H9 (cell line): ENCODE measurements around the gene NTRK2. TPM values are rescaled to one million over a fixed set of nuclear protein-coding genes. Genes with fewer than 3 reads are reported as not detected.

Experiments
- DNase-seq: peaks from one replicate; pipeline ENCODE4 v3.0.0-alpha.2; 2017
- H2AFZ ChIP-seq: one replicate; pipeline ENCODE4 v1.6.1; 2013; ENCODE audit warnings: mild to moderate bottlenecking, low read length, control low read depth, moderate library complexity
- H2AK5ac ChIP-seq: 2 replicates; pipeline ENCODE4 v1.6.1; 2013; ENCODE audit warnings: low read length, control low read depth, mixed read lengths; ENCODE audit not compliant: insufficient read length
- H2BK120ac ChIP-seq: one replicate; pipeline ENCODE4 v1.6.1; 2013; ENCODE audit warnings: low read depth, mild to moderate bottlenecking, low read length, control low read depth, inconsistent platforms; ENCODE audit not compliant: poor library complexity, severe bottlenecking
- H2BK12ac ChIP-seq: 2 replicates; pipeline ENCODE4 v1.6.1; 2013; ENCODE audit warnings: low read length, control low read depth, mixed read lengths, low read depth; ENCODE audit not compliant: insufficient read length
- H2BK15ac ChIP-seq: 2 replicates; pipeline ENCODE4 v1.6.1; 2013; ENCODE audit warnings: low read depth, low read length, control low read depth
- H2BK20ac ChIP-seq: one replicate; pipeline ENCODE4 v1.6.1; 2013; ENCODE audit warnings: low read depth, mild to moderate bottlenecking, low read length, control low read depth, inconsistent platforms; ENCODE audit not compliant: poor library complexity, severe bottlenecking
- H2BK5ac ChIP-seq: 2 replicates; pipeline ENCODE4 v1.6.1; 2013; ENCODE audit warnings: low read length, control low read depth, mixed read lengths; ENCODE audit not compliant: insufficient read length
- H3K14ac ChIP-seq: 2 replicates; pipeline ENCODE4 v1.6.1; 2013; ENCODE audit warnings: low read length, control low read depth; ENCODE audit not compliant: insufficient read depth
- H3K18ac ChIP-seq: 2 replicates; pipeline ENCODE4 v1.6.1; 2013; ENCODE audit warnings: low read depth, mild to moderate bottlenecking, mixed read lengths, low read length, control low read depth; ENCODE audit not compliant: insufficient read length
- H3K23ac ChIP-seq: 2 replicates; pipeline ENCODE4 v1.6.1; 2013; ENCODE audit warnings: low read length, control low read depth, mixed read lengths, low read depth; ENCODE audit not compliant: insufficient read length
- H3K23me2 ChIP-seq: 2 replicates; pipeline ENCODE4 v1.6.1; 2013; ENCODE audit warnings: low read depth, mild to moderate bottlenecking, mixed read lengths, low read length, control low read depth; ENCODE audit not compliant: insufficient read length, poor library complexity, severe bottlenecking
- H3K27ac ChIP-seq: 2 replicates; pipeline ENCODE4 v1.5.1; 2013; ENCODE audit warnings: low read length, control low read depth, mixed read lengths, low read depth; ENCODE audit not compliant: insufficient read length
- H3K27me3 ChIP-seq: 2 replicates; pipeline ENCODE4 v1.6.1; 2013; ENCODE audit warnings: low read length, control low read depth, inconsistent platforms; ENCODE audit not compliant: insufficient read depth
- H3K4ac ChIP-seq: 2 replicates; pipeline ENCODE4 v1.6.1; 2013; ENCODE audit warnings: low read depth, mild to moderate bottlenecking, control low read depth, inconsistent platforms, low read length, moderate library complexity
- H3K4me1 ChIP-seq: 2 replicates; pipeline ENCODE4 v1.6.1; 2013; ENCODE audit warnings: low read length, control low read depth, inconsistent platforms; ENCODE audit not compliant: insufficient read depth
- H3K4me2 ChIP-seq: 2 replicates; pipeline ENCODE4 v1.6.1; 2013; ENCODE audit warnings: low read length, control low read depth, mixed read lengths; ENCODE audit not compliant: insufficient read length, insufficient read depth
- H3K56ac ChIP-seq: 2 replicates; pipeline ENCODE4 v1.6.1; 2013; ENCODE audit warnings: low read depth, mild to moderate bottlenecking, mixed read lengths, low read length, control low read depth; ENCODE audit not compliant: insufficient read length
- H3K79me1 ChIP-seq: 2 replicates; pipeline ENCODE4 v1.6.1; 2013; ENCODE audit warnings: low read depth, mild to moderate bottlenecking, moderate library complexity, low read length, control low read depth, inconsistent platforms; ENCODE audit not compliant: insufficient read depth, poor library complexity, severe bottlenecking
- H3K79me2 ChIP-seq: 2 replicates; pipeline ENCODE4 v1.6.1; 2013; ENCODE audit warnings: low read length, control low read depth, inconsistent platforms; ENCODE audit not compliant: insufficient read depth
- H3K9ac ChIP-seq: 2 replicates; pipeline ENCODE4 v1.6.1; 2013; ENCODE audit warnings: low read length, control low read depth, mixed read lengths; ENCODE audit not compliant: insufficient read length; ENCODE audit errors: extremely low read depth
- H3K9me3 ChIP-seq: one replicate; pipeline ENCODE4 v1.6.1; 2013; ENCODE audit warnings: low read depth, low read length, inconsistent platforms; ENCODE audit not compliant: control insufficient read depth
- H3T11ph ChIP-seq: one replicate; pipeline ENCODE4 v1.6.1; 2013; ENCODE audit warnings: mild to moderate bottlenecking, low read length, control low read depth, inconsistent platforms
- H4K20me1 ChIP-seq: one replicate; pipeline ENCODE4 v1.6.1; 2013; ENCODE audit not compliant: control insufficient read depth, insufficient read length, insufficient read depth
- H4K5ac ChIP-seq: 2 replicates; pipeline ENCODE4 v1.6.1; 2013; ENCODE audit warnings: low read depth, mild to moderate bottlenecking, mixed read lengths, low read length, control low read depth; ENCODE audit not compliant: insufficient read length
- H4K8ac ChIP-seq: replicated peaks from 2 replicates; pipeline ENCODE4 v1.6.1; 2013; ENCODE audit warnings: low read length, control low read depth, mixed read lengths, low read depth; ENCODE audit not compliant: insufficient read length
- H4K91ac ChIP-seq: 2 replicates; pipeline ENCODE4 v1.6.1; 2013; ENCODE audit warnings: low read depth, mild to moderate bottlenecking, moderate library complexity, mixed read lengths, low read length, control low read depth; ENCODE audit not compliant: insufficient read length
- H3K27ac Mint-ChIP-seq, 3 experiments: 2 replicates in 2 of 3; 3 replicates in 1 of 3; pipeline ENCODE4 v1.8.0; 2020 to 2021; ENCODE audit warnings: mixed read lengths in 3 of 3, mild to moderate bottlenecking in 1 of 3, moderate library complexity in 1 of 3
- H3K27me3 Mint-ChIP-seq: 2 replicates; pipeline ENCODE4 v1.8.0; 2021; ENCODE audit warnings: low read depth, mild to moderate bottlenecking, moderate library complexity, mixed read lengths
- H3K36me3 Mint-ChIP-seq, 3 experiments: 2 replicates in 2 of 3; 3 replicates in 1 of 3; pipeline ENCODE4 v1.8.0; 2020 to 2021; ENCODE audit warnings: low read depth in 3 of 3, mixed read lengths in 3 of 3; ENCODE audit not compliant: insufficient read depth in 1 of 3
- H3K4me1 Mint-ChIP-seq, 2 experiments: 2 replicates each; pipeline ENCODE4 v1.8.0; 2020; ENCODE audit warnings: mixed read lengths in 2 of 2
- H3K4me3 Mint-ChIP-seq, 2 experiments: 2 replicates in 1 of 2; 3 replicates in 1 of 2; pipeline ENCODE4 v1.8.0; 2020 to 2021; ENCODE audit warnings: mild to moderate bottlenecking in 2 of 2, mixed read lengths in 2 of 2, moderate library complexity in 1 of 2
- H3K9me3 Mint-ChIP-seq, 2 experiments: 2 replicates in 1 of 2; 3 replicates in 1 of 2; pipeline ENCODE4 v1.8.0; 2020; ENCODE audit warnings: mild to moderate bottlenecking in 2 of 2, mixed read lengths in 2 of 2, moderate library complexity in 1 of 2
- CTCF ChIP-seq: fragments of 200-600 bp; sonication (generic); conservative IDR thresholded peaks from 3 replicates; pipeline ENCODE4 v1.8.0; 2021; ENCODE audit warnings: antibody characterized with exemption, mild to moderate bottlenecking
- WGBS: extraction: QIAGEN DNeasy Blood & Tissue Kit; methylation state at CpG from one replicate; pipeline ENCODE4 v1.1.7; 2013; ENCODE audit warnings: missing lambda C conversion rate, low lambda C conversion rate, mixed read lengths; ENCODE audit not compliant: insufficient read length; ENCODE audit errors: extremely low coverage; 5-methylcytosine and 5-hydroxymethylcytosine counted together
- total RNA-seq: library from RNA; stranded (reverse); gene quantifications from 2 replicates; pipeline ENCODE4 v1.2.1, GENCODE V29; 2021

Gene NTRK2
- total RNA-seq, 1 experiment from 2014 or later, result 0.02 TPM

GRCh38 chr9:84975926-84976325, 306.4 kb downstream of the NTRK2 start:
- H3K4ac ChIP-seq, result no peak overlapping the region
- no peak overlapping the region for H3K23ac ChIP-seq
- no peak overlapping the region for H3K27ac ChIP-seq
- H2AK5ac ChIP-seq, result no peak overlapping the region
- no peaks in the 10 kb centered on the region for H3K27me3 ChIP-seq
- no peak overlapping the region for H2BK15ac ChIP-seq
- H3K9me3 ChIP-seq, result no peaks in the 10 kb centered on the region
- Mint-ChIP-seq H3K36me3 (no peaks in the 10 kb centered on the region), H3K4me1 (no peaks in the 10 kb centered on the region), H3K9me3 (no peaks in the 10 kb centered on the region), H3K27ac (no peak overlapping the region), H3K4me3 (no peak overlapping the region), H3K27me3 (peaks cover 4% of the 10 kb centered on the region; the same call in 1 of the 2 replicates)
- H4K91ac ChIP-seq, result no peak overlapping the region
- no peak overlapping the region for H2AFZ ChIP-seq
- H4K8ac ChIP-seq, result no peak overlapping the region
- no peaks in the 10 kb centered on the region for H3K79me2 ChIP-seq
- no peaks in the 10 kb centered on the region for H3K79me1 ChIP-seq
- no peak overlapping the region for H2BK20ac ChIP-seq
- TF ChIP-seq CTCF, result no peak
- no peak overlapping the region for H2BK5ac ChIP-seq
- H3K23me2 ChIP-seq, result no peaks in the 10 kb centered on the region
- no peak overlapping the region for H3K9ac ChIP-seq
- no peak for DNase-seq
- H3K14ac ChIP-seq, result no peak overlapping the region
- H3K56ac ChIP-seq, result no peak overlapping the region
- no peak overlapping the region for H2BK120ac ChIP-seq
- H4K5ac ChIP-seq, result no peak overlapping the region
- H2BK12ac ChIP-seq, result no peak overlapping the region
- no peaks in the 10 kb centered on the region for H4K20me1 ChIP-seq
- no CpG with 5 or more reads among the region's 2 CpGs for WGBS
- no peak overlapping the region for H3T11ph ChIP-seq
- H3K4me1 ChIP-seq, result no peaks in the 10 kb centered on the region
- H3K18ac ChIP-seq, result no peak overlapping the region
- H3K4me2 ChIP-seq, result no peak overlapping the region
